ENCODE results near the gene TMEM106B.
A peak's percentile ranks its signal among the peaks of the same experiment; 100 is the strongest.

The TMEM106B gene

GRCh38 chr7:12239806-12240205 is 28.7 kb downstream of the TMEM106B start:
- DNase-seq (ENCODE audit: low spot score): no peak
- in situ Hi-C loops (cut with MboI; ENCODE audit: low sequenced_read_pairs, unreplicated experiment): no loop called here
- no peak for TF ChIP-seq CTCF (IDR thresholded peaks at IDR 0.05; ENCODE audit: borderline replicate concordance, control extremely low read depth, extremely low read depth, insufficient read depth, missing control alignments)

GRCh38 chr7:12244129-12244528 is 33.0 kb downstream of the TMEM106B start:
- in situ Hi-C loops (cut with MboI; ENCODE audit: low sequenced_read_pairs, unreplicated experiment): no loop called here
- DNase-seq (ENCODE audit: low spot score): no peak
- no peak for TF ChIP-seq CTCF (IDR thresholded peaks at IDR 0.05; ENCODE audit: borderline replicate concordance, control extremely low read depth, extremely low read depth, insufficient read depth, missing control alignments)

- in situ Hi-C loops (cut with MboI; ENCODE audit: low sequenced_read_pairs, unreplicated experiment): no loop called here
- no peak for DNase-seq (ENCODE audit: low spot score)
- no peak for TF ChIP-seq CTCF (IDR thresholded peaks at IDR 0.05; ENCODE audit: borderline replicate concordance, control extremely low read depth, extremely low read depth, insufficient read depth, missing control alignments)
Measured at GRCh38 chr7:12244694-12245093, 33.6 kb downstream of the TMEM106B start.

GRCh38 chr7:12249706-12250105 is 38.6 kb downstream of the TMEM106B start:
- no peak for TF ChIP-seq CTCF (IDR thresholded peaks at IDR 0.05; ENCODE audit: borderline replicate concordance, control extremely low read depth, extremely low read depth, insufficient read depth, missing control alignments)
- no peak for DNase-seq (ENCODE audit: low spot score)
- in situ Hi-C loops (cut with MboI; ENCODE audit: low sequenced_read_pairs, unreplicated experiment): no loop called here

GRCh38 chr7:12250232-12250631 is 39.1 kb downstream of the TMEM106B start:
- DNase-seq (ENCODE audit: low spot score): no peak
- in situ Hi-C loops (cut with MboI; ENCODE audit: low sequenced_read_pairs, unreplicated experiment): no loop called here
- TF ChIP-seq CTCF (IDR thresholded peaks at IDR 0.05; ENCODE audit: borderline replicate concordance, control extremely low read depth, extremely low read depth, insufficient read depth, missing control alignments): no peak

- in situ Hi-C loops (cut with MboI; ENCODE audit: low sequenced_read_pairs, unreplicated experiment): no loop called here
- no peak for DNase-seq (ENCODE audit: low spot score)
- no peak for TF ChIP-seq CTCF (IDR thresholded peaks at IDR 0.05; ENCODE audit: borderline replicate concordance, control extremely low read depth, extremely low read depth, insufficient read depth, missing control alignments)
Measured at GRCh38 chr7:12256090-12256489, 45.0 kb downstream of the TMEM106B start.

GRCh38 chr7:12257582-12257981 is 46.5 kb downstream of the TMEM106B start:
- in situ Hi-C loops (cut with MboI; ENCODE audit: low sequenced_read_pairs, unreplicated experiment): no loop called here
- peak; percentile 49 for DNase-seq (ENCODE audit: low spot score)
- no peak for TF ChIP-seq CTCF (IDR thresholded peaks at IDR 0.05; ENCODE audit: borderline replicate concordance, control extremely low read depth, extremely low read depth, insufficient read depth, missing control alignments)

All from GM13976 (cell line).